Measurements from ENCODE around the gene DLGAP1.

DNA sequence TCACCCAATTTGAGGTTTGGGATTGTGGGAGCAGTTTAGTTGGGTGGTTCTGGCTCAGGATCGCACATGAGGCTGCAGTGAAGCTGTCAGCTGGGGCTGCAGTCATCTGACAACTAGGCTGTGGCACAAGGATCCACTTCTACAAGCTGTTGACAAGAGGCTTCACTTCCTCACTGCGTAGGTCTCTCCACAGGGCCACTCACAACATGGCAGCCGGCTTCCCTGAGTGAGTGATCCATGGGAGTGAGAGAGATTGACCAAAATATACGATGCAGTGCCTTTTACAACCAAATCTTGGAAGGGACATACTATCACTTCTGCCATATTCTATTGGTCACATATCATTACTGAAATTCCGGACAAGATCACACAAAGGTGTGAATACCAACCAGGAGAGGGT is 187.5 kb downstream of the DLGAP1 start:
- TF ChIP-seq POLR2AphosphoS5 (IDR thresholded peaks at IDR 0.05) (no peak), POLR2A (IDR thresholded peaks at IDR 0.05) (no peak), EP300 (IDR thresholded peaks at IDR 0.05) (no peak)
- TF ChIP-seq, protein P1, sequence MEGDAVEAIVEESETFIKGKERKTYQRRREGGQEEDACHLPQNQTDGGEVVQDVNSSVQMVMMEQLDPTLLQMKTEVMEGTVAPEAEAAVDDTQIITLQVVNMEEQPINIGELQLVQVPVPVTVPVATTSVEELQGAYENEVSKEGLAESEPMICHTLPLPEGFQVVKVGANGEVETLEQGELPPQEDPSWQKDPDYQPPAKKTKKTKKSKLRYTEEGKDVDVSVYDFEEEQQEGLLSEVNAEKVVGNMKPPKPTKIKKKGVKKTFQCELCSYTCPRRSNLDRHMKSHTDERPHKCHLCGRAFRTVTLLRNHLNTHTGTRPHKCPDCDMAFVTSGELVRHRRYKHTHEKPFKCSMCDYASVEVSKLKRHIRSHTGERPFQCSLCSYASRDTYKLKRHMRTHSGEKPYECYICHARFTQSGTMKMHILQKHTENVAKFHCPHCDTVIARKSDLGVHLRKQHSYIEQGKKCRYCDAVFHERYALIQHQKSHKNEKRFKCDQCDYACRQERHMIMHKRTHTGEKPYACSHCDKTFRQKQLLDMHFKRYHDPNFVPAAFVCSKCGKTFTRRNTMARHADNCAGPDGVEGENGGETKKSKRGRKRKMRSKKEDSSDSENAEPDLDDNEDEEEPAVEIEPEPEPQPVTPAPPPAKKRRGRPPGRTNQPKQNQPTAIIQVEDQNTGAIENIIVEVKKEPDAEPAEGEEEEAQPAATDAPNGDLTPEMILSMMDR (IDR thresholded peaks at IDR 0.05) = no peak

Data from gastroesophageal sphincter (tissue), 3 donors.